GM21447 (cell line): Measurements from ENCODE around the gene CA12.
A peak's percentile ranks its signal among the peaks of the same experiment; 100 is the strongest.

ENCODE experiments used
- ATAC-seq: cut with Tn5 transposase; IDR thresholded peaks from one replicate; pipeline ENCODE4 v1.9.1; 2021; ENCODE audit not compliant: unreplicated experiment

The CA12 gene

GRCh38 chr15:63312286-63312685 lies 69.4 kb downstream of the CA12 start:
- ATAC-seq, result no peak

DNA sequence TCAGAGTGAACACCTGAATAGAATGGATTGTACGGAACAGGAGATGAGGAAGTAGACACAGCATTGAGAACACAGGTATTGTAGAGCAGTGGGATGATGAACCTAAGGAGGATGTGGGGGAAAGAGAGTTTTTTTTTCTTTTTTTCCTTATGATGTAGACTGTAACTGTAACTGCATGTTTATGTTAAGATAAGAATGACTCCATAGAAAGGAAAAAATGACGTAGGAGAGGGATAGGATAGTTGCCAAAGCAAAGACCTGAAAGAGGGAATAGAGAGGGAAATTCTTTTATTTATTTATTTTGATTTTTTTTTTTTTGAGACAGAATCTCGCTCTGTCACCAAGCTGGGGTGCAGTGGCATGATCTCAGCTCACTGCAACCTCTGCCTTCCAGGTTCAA lies 71.0 kb downstream of the CA12 start:
- no peak for ATAC-seq

DNA sequence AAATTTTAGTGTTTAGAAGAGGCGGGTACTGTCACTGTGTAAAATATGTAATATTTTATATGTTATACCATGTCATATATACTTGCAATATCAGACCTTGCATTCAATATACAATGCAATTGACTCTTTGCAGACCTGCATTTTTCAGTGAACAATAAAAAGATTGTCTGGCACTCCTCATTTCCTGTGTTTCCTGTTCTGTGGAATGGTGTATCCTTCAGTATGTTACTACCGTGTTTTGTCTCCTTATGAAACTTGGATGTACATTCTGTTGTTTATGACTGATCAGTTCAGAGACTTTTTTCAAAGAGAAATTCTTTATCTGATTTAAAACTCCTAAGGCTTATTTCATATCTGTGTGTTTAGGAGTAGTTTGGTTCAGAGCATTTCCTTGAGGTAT lies 72.7 kb downstream of the CA12 start:
- ATAC-seq, result no peak

DNA sequence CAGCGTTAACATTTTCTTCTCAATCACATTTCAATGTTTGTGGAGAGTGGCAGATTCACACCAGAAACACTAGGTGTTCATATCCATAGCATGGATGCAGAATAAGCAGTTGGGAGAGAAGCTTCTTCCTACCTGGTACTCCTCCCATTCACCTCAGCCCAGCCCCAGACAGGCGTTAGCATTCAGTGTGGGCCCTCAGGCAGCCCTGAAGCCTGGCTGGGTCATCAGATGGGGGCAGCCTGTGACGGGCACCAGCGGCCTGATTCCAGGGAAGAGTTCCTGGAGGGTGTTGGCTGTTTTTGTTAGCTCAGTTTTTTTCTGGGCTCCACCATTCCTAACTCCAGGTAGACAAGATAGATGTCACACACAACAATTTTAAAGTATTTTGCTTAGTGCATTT lies 73.2 kb downstream of the CA12 start:
- ATAC-seq, result no peak

DNA sequence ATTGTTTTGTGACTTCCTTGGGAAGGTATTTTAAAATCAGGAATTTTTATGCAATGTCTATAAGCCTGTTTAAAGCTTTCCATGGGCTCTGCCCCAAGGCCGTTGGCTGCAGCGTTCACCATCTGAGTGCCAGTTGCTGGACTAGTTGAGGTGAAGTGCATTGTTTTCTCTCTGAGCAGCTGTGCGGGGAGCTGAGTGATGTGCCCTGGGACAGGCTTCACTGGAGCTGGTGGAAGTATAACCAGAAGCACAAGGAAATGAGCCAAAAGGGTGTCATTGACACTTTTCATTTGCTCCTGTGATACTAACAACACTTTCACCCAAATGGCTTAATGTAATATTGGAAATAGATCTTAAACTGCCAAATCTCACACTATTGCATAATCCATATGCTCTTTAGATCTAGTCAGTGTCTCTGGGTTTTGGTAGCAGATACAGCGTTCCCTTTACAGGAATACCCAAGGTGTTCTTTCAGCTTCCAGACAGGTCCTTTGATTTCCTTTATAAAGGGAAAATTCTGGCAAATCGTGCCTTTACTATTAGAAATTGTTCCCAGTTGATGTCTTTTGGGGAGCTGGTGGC lies 75.1 kb downstream of the CA12 start:
- ATAC-seq, result no peak

DNA sequence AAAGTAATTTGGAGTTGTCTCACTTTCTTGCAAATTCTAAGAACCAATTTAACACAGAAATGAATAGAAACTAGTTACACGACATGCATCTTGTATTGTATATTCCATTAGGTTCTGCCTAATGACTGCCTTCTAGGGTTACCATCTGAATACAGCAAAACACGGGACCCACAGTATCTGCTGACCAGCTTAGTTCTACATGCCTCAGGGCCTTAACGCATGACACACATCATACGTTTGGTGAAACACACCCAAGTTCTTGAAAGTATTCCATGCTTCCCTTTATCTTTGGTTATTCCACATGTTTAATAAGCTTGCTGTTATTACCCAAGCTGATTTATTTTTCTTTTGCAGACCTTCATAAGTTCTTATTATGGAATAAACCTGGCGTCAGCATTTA lies 76.4 kb downstream of the CA12 start:
- ATAC-seq, result no peak

GRCh38 chr15:63301088-63301487 lies 80.6 kb downstream of the CA12 start:
- ATAC-seq, result no peak

DNA sequence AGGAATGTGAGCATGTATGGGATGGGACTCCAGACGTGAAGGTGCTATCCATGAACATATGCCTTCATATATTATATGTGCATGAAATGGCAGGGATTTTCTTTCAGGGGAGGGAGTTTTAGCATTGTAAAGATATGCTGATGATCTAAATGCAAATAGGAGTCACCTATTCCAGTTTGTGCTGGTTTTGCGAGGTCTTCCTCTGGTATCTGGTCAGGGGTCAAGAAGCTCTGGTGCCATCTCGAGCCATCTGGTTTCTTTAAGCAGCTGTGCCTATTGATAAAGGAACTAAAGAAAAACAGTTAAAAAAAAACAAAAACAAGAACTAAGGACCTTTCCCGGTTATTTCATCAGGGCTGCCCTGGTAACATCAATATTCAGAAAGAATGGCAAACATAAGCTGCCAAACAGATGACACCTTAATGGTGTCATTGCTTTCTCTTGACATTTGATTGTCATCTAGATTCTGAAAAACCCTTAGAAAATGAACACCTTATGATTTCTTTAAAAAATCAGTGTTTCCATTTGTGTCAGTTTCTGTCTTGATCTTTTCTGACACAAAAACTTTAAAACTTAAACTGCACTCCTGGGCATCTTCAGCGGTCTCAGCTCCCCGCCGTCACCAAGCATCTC lies 81.6 kb downstream of the CA12 start:
- ATAC-seq, result no peak

DNA sequence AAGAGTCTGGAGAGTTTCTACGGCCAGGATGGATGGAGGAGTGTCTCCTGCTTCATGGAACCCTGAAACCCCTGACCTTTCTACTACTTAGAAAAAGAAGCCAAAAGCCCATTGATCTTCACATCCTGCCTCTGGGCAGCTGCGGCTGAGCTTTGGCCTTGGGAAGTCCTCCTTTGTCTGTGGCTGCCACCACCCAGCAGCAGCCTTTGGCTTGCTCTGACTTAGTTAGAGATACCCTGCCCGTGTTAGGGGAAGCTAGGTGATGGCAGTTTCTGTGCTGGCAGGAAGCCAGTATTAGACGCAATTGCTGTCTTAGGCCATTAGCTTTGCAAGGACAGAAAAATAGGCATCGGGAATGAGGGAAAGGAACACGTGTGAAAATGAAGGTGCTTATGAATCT lies 85.5 kb downstream of the CA12 start:
- no peak for ATAC-seq

DNA sequence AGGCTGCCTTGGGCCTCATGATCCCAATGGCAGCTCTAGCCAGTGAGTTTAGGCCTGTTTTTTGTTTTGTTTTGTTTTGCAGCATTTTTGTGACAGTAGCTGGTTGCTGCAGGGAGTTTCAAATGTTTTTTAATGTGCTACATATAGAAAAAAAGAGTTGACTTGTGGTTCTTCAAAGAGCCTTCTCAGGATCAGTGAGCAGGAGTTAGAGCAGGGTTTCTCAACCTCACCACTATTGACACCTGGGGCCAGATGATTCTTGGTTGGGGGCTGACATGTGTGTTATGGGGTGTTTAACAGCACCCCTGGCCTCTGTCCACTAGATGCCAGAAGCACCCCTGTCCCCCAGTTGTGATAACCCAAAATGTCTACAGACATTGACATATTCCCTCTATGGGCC lies 86.3 kb downstream of the CA12 start:
- ATAC-seq, result no peak

GRCh38 chr15:63294359-63294758 lies 87.3 kb downstream of the CA12 start:
- no peak for ATAC-seq

DNA sequence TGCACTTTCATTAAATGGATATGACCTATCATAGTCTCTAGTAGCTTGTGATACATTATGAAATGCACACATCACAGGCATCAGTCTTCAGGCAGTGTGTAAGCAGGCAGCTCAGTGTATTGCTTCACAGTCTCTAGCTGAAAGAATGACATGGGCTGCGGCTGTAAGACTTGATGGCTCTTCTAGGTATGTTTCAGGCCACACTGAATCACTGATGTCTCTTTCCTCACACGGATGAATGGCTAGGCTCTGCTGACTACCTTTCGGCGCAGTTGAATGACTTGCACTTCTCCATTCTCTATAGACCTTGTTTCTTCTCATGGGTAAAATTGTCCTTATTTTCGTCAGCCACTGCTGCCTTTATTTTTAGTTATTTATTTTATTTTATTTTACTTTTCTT lies 88.9 kb downstream of the CA12 start:
- ATAC-seq, result no peak

DNA sequence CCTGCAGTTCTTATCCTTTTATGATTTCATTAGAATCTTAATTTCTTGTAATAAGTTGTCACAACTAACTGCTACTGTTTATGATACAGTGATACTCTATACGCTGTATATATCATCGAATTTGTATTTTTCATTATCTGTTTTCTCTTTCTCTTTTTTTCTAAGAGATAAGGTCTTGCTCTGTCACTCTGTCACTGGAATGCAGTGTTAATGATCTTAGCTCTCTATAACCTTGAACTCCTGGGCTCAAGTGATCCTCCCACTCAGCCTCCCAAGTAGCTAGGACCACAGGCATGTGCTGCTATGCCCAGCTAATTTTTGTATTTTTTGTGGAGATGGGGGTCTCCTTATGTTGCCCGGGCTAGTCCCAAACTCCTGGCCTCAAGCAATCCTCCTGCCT lies 89.4 kb downstream of the CA12 start:
- ATAC-seq, result no peak

- no peak for ATAC-seq
Observed at GRCh38 chr15:63291507-63291906, 90.1 kb downstream of the CA12 start.

GRCh38 chr15:63288778-63289378 lies 92.8 kb downstream of the CA12 start:
- ATAC-seq, result no peak

DNA sequence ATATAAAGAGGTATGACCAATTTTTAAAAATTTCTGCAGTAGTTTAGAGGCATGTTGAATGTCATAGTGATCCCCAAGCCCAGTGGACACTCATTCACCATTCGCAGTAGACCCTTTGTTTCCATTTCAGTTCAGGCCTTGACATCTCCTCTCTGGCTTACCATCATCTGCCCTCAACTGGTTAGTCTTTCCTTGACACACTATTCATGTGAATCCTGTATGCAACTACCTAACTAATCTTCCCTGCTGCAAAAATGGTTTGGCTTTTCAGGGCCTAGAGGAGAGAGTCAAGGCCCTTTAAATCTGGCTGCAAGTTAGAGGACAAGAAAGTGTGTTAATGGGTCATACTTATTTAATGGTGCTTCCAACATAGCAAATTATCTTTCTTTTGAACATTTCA lies 93.3 kb downstream of the CA12 start:
- no peak for ATAC-seq

- no peak for ATAC-seq
Observed at GRCh38 chr15:63287109-63287508, 94.5 kb downstream of the CA12 start.

DNA sequence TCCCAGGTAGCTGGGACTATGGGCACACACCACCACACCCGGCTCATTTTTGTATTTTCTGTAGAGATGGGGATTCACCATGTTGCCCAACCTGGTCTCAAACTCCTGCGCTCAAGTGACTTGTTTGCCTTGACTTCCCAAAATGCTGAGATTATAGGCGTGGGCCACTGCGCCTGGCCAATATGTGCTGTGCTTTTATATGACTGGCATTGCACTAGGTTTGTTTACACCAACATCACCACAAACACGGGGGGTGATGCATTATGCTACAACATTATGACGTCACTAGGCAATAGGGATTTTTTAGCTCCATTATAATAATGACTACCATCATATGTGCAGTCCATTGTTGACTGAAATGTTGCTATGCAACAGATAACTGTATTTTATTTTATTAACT lies 97.3 kb downstream of the CA12 start:
- no peak for ATAC-seq

- no peak for ATAC-seq
Observed at GRCh38 chr15:63283126-63283525, 98.5 kb downstream of the CA12 start.

DNA sequence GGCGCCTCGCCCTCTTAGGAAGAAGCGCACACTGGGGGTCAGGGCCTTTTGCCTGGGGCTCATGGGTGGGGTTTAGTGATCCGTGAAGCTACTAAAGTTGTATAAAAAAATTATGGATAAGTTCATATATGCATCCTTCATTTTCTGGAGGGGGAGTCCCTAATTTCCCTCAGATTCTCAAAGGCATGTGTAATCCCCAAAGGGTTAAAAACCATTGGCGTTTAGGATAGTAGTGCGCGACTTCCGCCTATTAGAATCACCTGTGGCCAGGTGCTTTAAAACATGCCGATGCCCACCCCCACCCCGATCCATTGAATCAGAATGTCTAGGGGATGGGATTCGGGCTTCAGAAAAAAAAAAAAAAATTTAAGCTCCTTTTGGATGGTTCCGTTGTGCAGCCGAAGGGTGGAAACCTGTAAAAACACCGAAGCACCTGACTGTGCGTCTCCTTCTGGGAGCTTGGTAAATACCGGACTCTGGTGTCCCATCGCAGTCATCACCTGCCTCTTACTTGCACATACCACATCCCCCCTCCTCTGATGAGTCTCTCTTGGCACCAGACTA lies 103.7 kb downstream of the CA12 start:
- peak; percentile 29 for ATAC-seq

DNA sequence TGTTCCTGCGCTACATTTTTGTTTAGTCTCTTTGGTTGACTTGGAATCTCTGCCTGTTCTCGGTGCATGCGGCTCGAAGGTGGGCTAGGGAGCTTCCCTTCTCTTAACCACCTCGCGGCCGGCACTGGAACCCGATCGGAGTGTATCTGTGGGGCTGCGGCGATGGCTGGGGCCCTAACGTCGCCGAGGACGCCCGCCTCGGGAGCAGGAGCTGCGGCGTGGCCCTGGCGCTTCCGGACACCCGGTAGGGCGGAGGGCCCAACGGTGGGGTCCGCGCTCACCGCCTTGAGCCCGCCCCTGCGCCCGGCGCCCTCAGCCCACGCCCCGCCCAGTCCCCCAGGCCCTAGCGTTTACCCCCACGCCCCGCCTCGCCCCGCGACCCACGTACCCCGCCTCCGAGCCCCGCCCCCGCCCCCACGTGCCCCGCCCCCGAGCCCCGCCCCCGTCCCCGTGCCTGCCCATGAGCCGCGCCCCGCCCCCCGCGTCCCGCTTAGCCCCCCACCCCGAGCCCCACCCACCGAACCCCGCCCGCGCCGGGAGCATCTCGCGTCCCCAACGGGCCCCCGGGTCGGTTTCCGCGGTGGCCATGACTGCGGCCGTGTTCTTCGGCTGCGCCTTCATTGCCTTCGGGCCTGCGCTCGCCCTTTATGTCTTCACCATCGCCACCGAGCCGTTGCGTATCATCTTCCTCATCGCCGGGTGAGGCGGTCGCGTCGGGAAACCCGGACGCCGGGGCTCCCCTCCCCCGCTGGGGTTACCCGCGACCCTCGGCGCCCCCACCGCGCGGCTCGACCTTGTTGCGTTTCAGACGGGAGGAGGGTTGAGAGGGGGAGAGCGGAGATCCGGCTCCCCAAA lies 104.4 kb downstream of the CA12 start, which contains the start of gene APH1B:
TSS of gene APH1B (plus strand) at position 568 of the 855 bp plus-strand sequence. CDS start at position 587, 19 bp downstream.
- ATAC-seq, result peak; percentile 71
